Neural crest cell (in vitro differentiated cells): ENCODE results near the gene SKIDA1. TPM values are rescaled to one million over a fixed set of nuclear protein-coding genes. Genes with fewer than 3 reads are reported as not detected.

Source experiments
- DNase-seq: peaks from one replicate; pipeline ENCODE4 v3.0.0; 2021; ENCODE audit warnings: low read depth, mixed read lengths, low spot score
- H3K27ac Mint-ChIP-seq: one replicate; pipeline ENCODE4 v1.8.0; 2021; ENCODE audit warnings: mild to moderate bottlenecking, mixed read lengths; ENCODE audit not compliant: unreplicated experiment
- H3K27me3 Mint-ChIP-seq: 2 replicates; pipeline ENCODE4 v1.8.0; 2021; ENCODE audit warnings: low read depth, mild to moderate bottlenecking, mixed read lengths
- H3K36me3 Mint-ChIP-seq: 2 replicates; pipeline ENCODE4 v1.8.0; 2021; ENCODE audit warnings: low read depth, mild to moderate bottlenecking, mixed read lengths
- H3K4me1 Mint-ChIP-seq: 2 replicates; pipeline ENCODE4 v1.8.0; 2021; ENCODE audit warnings: mixed read lengths
- H3K4me3 Mint-ChIP-seq: one replicate; pipeline ENCODE4 v1.8.0; 2021; ENCODE audit warnings: mild to moderate bottlenecking, mixed read lengths
- H3K9me3 Mint-ChIP-seq: 2 replicates; pipeline ENCODE4 v1.8.0; 2021; ENCODE audit warnings: mixed read lengths
- total RNA-seq: library from RNA; stranded (reverse); gene quantifications from 2 replicates; pipeline ENCODE4 v1.2.1, GENCODE V29; 2021
- TF ChIP-seq, protein P1 (sequence below): fragments of 200-600 bp; sonication (generic); conservative IDR thresholded peaks from 2 replicates; pipeline ENCODE4 v1.5.0; 2021; ENCODE audit warnings: antibody characterized with exemption, mild to moderate bottlenecking

The SKIDA1 gene
- total RNA-seq, 1 donor from 2014 or later: 53.0 TPM

DNA sequence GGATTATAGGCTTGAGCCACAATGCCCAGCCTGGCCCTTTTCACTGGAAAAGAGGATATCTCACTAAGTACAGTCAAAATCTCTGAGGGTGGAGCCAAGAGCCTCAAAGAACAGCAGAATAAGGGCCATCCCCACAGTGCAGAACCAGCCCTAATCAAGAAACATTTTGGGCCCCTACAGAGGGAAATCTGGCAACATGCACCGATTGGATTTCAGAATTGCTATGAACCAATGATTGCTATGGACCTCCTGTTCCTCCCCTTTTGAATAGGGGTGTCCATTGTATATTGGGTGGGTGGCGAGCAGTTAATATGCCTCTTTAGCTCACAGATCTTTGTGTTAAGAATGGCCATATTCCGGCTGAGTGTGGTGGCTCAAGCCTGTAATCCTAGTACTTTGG, 42.7 kb downstream of the SKIDA1 start:
- Mint-ChIP-seq H3K4me1 (no peaks in the 10 kb centered on the region), H3K36me3 (no peaks in the 10 kb centered on the region), H3K9me3 (no peaks in the 10 kb centered on the region), H3K27ac (no peak overlapping the region), H3K4me3 (no peak overlapping the region), H3K27me3 (no peaks in the 10 kb centered on the region)
- TF ChIP-seq, protein P1, sequence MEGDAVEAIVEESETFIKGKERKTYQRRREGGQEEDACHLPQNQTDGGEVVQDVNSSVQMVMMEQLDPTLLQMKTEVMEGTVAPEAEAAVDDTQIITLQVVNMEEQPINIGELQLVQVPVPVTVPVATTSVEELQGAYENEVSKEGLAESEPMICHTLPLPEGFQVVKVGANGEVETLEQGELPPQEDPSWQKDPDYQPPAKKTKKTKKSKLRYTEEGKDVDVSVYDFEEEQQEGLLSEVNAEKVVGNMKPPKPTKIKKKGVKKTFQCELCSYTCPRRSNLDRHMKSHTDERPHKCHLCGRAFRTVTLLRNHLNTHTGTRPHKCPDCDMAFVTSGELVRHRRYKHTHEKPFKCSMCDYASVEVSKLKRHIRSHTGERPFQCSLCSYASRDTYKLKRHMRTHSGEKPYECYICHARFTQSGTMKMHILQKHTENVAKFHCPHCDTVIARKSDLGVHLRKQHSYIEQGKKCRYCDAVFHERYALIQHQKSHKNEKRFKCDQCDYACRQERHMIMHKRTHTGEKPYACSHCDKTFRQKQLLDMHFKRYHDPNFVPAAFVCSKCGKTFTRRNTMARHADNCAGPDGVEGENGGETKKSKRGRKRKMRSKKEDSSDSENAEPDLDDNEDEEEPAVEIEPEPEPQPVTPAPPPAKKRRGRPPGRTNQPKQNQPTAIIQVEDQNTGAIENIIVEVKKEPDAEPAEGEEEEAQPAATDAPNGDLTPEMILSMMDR: no peak
- no peak for DNase-seq

DNA sequence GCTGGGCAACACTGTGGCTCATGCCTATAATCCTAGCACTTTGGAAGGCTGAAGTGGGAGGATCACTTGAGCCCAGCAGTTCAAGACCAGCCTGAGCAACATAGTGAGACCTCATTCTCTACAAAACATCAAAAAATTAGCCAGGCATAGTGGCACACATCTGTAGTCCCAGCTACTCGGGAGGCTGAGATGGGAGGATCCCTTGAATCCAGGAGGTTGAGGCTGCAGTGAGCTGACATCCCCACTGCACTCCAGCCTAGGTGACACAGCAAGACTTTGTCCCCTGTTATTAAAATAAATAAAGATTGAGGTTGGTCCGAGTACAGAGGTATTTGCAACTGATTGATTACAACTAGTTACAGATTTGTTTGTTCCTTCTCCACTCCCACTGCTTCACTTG, 44.1 kb downstream of the SKIDA1 start:
- no peaks in the 10 kb centered on the region for H3K36me3 Mint-ChIP-seq
- no peaks in the 10 kb centered on the region for H3K4me1 Mint-ChIP-seq
- no peak for DNase-seq
- no peak overlapping the region for H3K27ac Mint-ChIP-seq
- TF ChIP-seq, protein P1: no peak
- no peaks in the 10 kb centered on the region for H3K9me3 Mint-ChIP-seq
- H3K27me3 Mint-ChIP-seq: no peaks in the 10 kb centered on the region
- no peak overlapping the region for H3K4me3 Mint-ChIP-seq

DNA sequence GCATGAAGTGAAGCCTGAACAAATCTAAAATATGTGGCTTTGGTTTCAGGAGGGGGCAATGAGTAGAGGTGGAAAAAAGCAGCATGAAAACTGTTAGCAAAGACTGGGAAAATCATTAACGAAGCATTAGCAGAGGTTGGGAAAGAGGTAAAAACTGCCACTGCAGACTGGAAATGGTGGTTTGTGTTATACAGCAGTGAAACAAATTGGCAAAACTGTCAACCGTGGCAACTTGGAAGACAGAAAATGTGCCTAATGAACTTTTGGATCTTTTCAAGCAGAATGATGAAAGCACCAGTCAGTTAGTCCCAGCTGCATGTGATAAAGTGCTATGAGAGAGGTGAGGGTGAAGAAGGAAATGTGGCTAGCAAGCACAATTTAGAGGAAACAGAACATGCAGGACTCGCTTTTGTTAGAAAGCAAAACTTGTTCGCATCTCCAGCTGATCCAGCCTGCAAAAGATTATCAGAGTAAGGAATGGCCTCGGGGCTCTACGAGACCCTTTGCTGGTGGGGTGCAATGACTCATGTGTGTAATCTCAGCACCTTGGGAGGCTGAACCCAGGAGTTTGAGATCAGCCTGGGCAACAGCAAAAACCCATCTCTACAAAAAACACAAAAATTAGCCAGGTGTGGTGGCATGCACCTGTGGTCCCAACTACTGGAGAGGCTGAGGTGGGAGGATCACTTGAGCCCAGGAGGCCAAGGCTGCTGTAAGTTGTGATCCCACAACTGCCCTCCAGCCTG, 45.7 kb downstream of the SKIDA1 start:
- H3K27me3 Mint-ChIP-seq: no peaks in the 10 kb centered on the region
- H3K4me3 Mint-ChIP-seq: no peak overlapping the region
- H3K9me3 Mint-ChIP-seq: no peaks in the 10 kb centered on the region
- H3K4me1 Mint-ChIP-seq: no peaks in the 10 kb centered on the region
- H3K27ac Mint-ChIP-seq: no peak overlapping the region
- H3K36me3 Mint-ChIP-seq: no peaks in the 10 kb centered on the region
- DNase-seq: no peak
- TF ChIP-seq, protein P1: no peak

DNA sequence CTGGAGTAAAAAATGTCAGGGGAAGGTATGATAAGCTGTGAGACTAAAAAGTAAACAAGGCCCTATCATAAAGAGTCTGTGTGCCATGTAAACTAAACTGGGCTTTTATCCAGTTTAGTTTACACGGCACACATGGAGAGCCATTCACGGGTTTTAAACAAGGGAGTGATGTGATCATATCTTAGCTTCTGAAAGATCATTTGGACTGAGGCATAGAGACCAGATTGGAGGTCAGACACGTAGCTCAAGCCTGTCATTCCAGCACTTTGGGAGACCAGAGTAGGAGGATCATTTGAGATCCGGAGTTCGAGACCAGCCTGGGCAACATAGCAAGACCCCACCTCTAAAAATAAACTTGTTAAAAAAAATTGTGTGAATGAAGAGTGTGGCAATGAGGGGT, 50.1 kb downstream of the SKIDA1 start:
- no peaks in the 10 kb centered on the region for H3K9me3 Mint-ChIP-seq
- peaks cover 5% of the 10 kb centered on the region for H3K4me1 Mint-ChIP-seq
- H3K36me3 Mint-ChIP-seq: no peaks in the 10 kb centered on the region
- no peak overlapping the region for H3K27ac Mint-ChIP-seq
- TF ChIP-seq, protein P1: no peak
- DNase-seq: no peak
- no peaks in the 10 kb centered on the region for H3K27me3 Mint-ChIP-seq
- no peak overlapping the region for H3K4me3 Mint-ChIP-seq

DNA sequence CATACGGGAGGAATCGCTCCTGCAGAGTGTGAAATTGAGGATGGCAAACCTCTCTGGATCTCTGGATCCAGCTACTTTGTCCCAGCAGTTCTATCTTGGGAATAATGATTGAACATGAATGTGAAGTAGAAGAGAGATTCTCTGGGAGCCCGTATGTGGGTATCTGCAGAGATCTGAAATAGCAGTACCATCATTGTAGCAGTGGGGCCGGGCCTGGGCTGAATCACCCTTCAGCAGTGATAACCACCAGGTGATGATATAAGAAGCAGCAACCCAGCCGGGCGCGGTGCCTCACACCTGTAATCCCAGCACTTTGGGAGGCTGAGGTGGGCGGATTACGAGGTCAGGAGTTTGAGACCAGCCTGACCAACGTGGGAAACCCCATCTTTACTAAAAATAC, 51.9 kb downstream of the SKIDA1 start:
- no peaks in the 10 kb centered on the region for H3K27me3 Mint-ChIP-seq
- TF ChIP-seq, protein P1: no peak
- no peak overlapping the region for H3K4me3 Mint-ChIP-seq
- no peak for DNase-seq
- H3K36me3 Mint-ChIP-seq: no peaks in the 10 kb centered on the region
- H3K4me1 Mint-ChIP-seq: peaks cover 5% of the 10 kb centered on the region
- no peaks in the 10 kb centered on the region for H3K9me3 Mint-ChIP-seq
- H3K27ac Mint-ChIP-seq: peak overlapping the region; percentile 78
